ENCODE data around the gene LMTK2.

DNA sequence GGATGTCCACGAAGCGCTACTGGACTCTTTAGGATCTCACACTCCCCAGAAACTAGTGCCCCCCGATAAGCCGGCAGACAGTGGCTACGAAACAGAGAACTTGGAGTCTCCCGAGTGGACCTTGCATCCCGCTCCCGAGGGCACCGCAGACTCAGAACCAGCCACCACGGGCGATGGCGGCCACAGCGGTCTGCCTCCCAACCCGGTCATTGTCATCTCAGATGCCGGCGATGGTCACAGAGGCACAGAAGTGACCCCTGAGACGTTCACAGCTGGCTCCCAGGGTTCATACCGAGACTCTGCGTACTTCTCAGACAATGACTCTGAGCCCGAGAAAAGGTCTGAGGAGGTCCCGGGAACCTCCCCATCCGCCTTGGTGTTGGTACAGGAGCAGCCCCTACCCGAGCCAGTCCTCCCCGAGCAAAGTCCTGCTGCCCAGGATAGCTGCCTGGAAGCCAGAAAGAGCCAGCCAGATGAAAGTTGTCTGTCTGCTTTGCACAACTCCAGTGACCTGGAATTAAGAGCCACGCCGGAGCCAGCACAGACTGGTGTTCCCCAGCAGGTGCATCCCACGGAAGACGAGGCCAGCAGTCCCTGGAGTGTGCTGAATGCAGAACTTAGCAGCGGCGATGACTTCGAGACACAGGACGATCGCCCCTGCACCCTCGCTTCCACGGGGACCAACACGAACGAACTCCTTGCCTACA lies 87.0 kb downstream of the LMTK2 start:
- TF ChIP-seq, protein P1, sequence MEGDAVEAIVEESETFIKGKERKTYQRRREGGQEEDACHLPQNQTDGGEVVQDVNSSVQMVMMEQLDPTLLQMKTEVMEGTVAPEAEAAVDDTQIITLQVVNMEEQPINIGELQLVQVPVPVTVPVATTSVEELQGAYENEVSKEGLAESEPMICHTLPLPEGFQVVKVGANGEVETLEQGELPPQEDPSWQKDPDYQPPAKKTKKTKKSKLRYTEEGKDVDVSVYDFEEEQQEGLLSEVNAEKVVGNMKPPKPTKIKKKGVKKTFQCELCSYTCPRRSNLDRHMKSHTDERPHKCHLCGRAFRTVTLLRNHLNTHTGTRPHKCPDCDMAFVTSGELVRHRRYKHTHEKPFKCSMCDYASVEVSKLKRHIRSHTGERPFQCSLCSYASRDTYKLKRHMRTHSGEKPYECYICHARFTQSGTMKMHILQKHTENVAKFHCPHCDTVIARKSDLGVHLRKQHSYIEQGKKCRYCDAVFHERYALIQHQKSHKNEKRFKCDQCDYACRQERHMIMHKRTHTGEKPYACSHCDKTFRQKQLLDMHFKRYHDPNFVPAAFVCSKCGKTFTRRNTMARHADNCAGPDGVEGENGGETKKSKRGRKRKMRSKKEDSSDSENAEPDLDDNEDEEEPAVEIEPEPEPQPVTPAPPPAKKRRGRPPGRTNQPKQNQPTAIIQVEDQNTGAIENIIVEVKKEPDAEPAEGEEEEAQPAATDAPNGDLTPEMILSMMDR (IDR thresholded peaks at IDR 0.05): no peak
- TF ChIP-seq POLR2A (IDR thresholded peaks at IDR 0.05; ENCODE audit: low read depth): no peak
